DMS53 treated with DMSO at 0.1 percent for 48 hours (cell line): Measurements from ENCODE around the gene XPC.

ENCODE experiments used
- DNase-seq: peaks from one replicate; lab custom pipeline; 2025; ENCODE audit not compliant: unreplicated experiment; lab: John Stamatoyannopoulos, UW

The XPC gene

GRCh38 chr3:14208977-14209394 is 30.6 kb upstream of the XPC start:
- DNase-seq, result no peak

GRCh38 chr3:14208168-14208567 is 29.8 kb upstream of the XPC start:
- DNase-seq, result no peak

GRCh38 chr3:14206548-14207177 is 28.3 kb upstream of the XPC start:
- no peak for DNase-seq

- DNase-seq, result no peak
These were observed 26.3 kb upstream of the XPC start for GRCh38 chr3:14204515-14205284.

GRCh38 chr3:14203521-14204079 is 25.2 kb upstream of the XPC start:
- DNase-seq, result peak; percentile 34

GRCh38 chr3:14202874-14203520 is 24.6 kb upstream of the XPC start:
- DNase-seq, result no peak

GRCh38 chr3:14201940-14202684 is 23.7 kb upstream of the XPC start:
- no peak for DNase-seq

GRCh38 chr3:14200841-14201240 is 22.4 kb upstream of the XPC start:
- no peak for DNase-seq

- no peak for DNase-seq
These were observed 21.9 kb upstream of the XPC start for GRCh38 chr3:14200276-14200675.

- DNase-seq, result no peak
These were observed 21.2 kb upstream of the XPC start for GRCh38 chr3:14199641-14200040.

GRCh38 chr3:14194865-14195264 is 16.5 kb upstream of the XPC start:
- no peak for DNase-seq

- no peak for DNase-seq
These were observed 9.8 kb upstream of the XPC start for GRCh38 chr3:14188041-14188754.

- DNase-seq, result no peak
These were observed 8.6 kb upstream of the XPC start for GRCh38 chr3:14186854-14187458.

- DNase-seq, result no peak
These were observed 4.7 kb upstream of the XPC start for GRCh38 chr3:14183015-14183577.

GRCh38 chr3:14181253-14181652 is 2.9 kb upstream of the XPC start:
- DNase-seq, result no peak

GRCh38 chr3:14179795-14180194 is 1.4 kb upstream of the XPC start:
- DNase-seq, result no peak

GRCh38 chr3:14179114-14179465 is 689 bp upstream of the XPC start:
- DNase-seq, result no peak

- DNase-seq, result no peak
These were observed 688 bp downstream of the XPC start for GRCh38 chr3:14177580-14178246.

- no peak for DNase-seq
These were observed 2.9 kb downstream of the XPC start for GRCh38 chr3:14175383-14176037.
